Stomach (tissue), 4 donors: ENCODE data around the gene CIC.

ENCODE experiments used
- EP300 ChIP-seq: sonication (generic); formaldehyde crosslinking; IDR thresholded peaks from one replicate; pipeline ENCODE4 v1.6.1; 2017; ENCODE audit warnings: antibody characterized with exemption
- POLR2AphosphoS5 ChIP-seq, 3 donors: sonication (generic); formaldehyde crosslinking; IDR thresholded peaks; one replicate each; pipeline ENCODE4 v1.6.1; 2016; ENCODE audit warnings: antibody characterized with exemption in 3 of 3
- TF ChIP-seq, protein P1 (sequence below), 7 experiments: fragments of 450-650 bp in 4 of 7; fragments of 200-600 bp in 3 of 7; sonication (generic) in 3 of 7; IDR thresholded peaks; one replicate each; pipeline ENCODE4 v1.5.1; 2016 to 2019; ENCODE audit warnings: antibody characterized with exemption in 7 of 7, control low read depth in 2 of 7, mild to moderate bottlenecking in 1 of 7

DNA sequence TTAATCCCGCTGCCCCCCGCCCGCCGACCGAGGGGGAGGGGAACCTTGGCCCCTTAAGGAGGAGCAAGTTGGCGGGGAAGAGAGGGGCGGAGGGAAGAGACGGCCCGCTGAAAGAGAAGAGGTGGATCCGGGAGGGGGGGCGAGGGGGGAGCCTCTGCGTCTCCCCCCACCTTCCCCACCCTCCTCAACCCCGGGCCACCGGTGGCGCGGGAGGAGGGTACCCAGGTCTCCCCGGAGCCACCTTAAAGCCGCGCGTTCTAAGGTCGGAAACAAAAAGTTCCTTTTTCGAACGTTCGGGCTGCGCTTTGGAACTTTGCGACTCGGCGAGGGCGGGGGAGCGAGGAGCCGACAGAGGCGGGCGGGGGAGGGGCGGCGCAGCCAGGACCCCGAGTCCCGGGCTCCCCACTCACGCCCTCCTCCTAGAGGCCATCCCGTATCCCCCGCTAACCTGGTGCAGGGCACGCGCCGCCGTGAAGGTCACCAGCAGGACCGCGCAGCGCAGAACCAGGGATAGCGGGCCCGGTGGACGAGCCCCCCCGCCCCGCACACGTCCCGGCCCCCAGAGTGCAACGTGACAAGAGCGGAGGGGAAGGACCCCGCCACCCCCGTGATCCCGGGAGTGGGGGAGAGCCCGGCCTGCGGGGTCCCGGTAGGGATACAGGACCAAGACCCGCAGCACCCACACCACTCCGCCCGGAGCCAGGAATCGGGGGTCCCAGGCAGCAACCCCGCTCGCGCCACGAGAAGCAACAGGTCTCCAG is 14.8 kb upstream of the CIC start:
- TF ChIP-seq, protein P1, sequence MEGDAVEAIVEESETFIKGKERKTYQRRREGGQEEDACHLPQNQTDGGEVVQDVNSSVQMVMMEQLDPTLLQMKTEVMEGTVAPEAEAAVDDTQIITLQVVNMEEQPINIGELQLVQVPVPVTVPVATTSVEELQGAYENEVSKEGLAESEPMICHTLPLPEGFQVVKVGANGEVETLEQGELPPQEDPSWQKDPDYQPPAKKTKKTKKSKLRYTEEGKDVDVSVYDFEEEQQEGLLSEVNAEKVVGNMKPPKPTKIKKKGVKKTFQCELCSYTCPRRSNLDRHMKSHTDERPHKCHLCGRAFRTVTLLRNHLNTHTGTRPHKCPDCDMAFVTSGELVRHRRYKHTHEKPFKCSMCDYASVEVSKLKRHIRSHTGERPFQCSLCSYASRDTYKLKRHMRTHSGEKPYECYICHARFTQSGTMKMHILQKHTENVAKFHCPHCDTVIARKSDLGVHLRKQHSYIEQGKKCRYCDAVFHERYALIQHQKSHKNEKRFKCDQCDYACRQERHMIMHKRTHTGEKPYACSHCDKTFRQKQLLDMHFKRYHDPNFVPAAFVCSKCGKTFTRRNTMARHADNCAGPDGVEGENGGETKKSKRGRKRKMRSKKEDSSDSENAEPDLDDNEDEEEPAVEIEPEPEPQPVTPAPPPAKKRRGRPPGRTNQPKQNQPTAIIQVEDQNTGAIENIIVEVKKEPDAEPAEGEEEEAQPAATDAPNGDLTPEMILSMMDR (IDR thresholded peaks at IDR 0.05) = no peak
- TF ChIP-seq EP300 (no peak), POLR2AphosphoS5 (IDR thresholded peaks at IDR 0.05) (peak in 2 of 3 donors; percentile 42 to 47)
